Activated CD8-positive, alpha-beta memory T cell treated with anti-CD3 and anti-CD28 coated beads, Interleukin-2, amount 10 ng/mL, durations not matched to agents 7 days and 5 days (primary cell): Measurements from ENCODE around the gene LARP1. TPM values are rescaled to one million over a fixed set of nuclear protein-coding genes. Genes with fewer than 3 reads are reported as not detected.
"Not testable (repeated sequence)": the region's sequence is repeated elsewhere in the genome, so short reads cannot be mapped to it uniquely, and the experiment has no call there.

Experiments used
- ATAC-seq: fragments of 150-1000 bp; cut with Tn5 transposase; one replicate; pipeline ENCODE4 v1.10.0; 2021; ENCODE audit warnings: moderate library complexity
- CTCF ChIA-PET: fragments of 350-600 bp; sonication (Branson Sonifier 250); formaldehyde crosslinking; loops from one replicate; lab custom pipeline; 2021; ENCODE audit warnings: antibody characterized with exemption; lab: Charles Lee
- DNase-seq: peaks from one replicate; pipeline ENCODE4 v3.0.0-alpha.2; 2020
- H3K27ac Mint-ChIP-seq: one replicate; pipeline ENCODE4 v1.8.0; 2021; ENCODE audit warnings: mild to moderate bottlenecking, mixed read lengths
- H3K27me3 Mint-ChIP-seq: one replicate; pipeline ENCODE4 v1.8.0; 2021; ENCODE audit warnings: mixed read lengths
- H3K36me3 Mint-ChIP-seq: one replicate; pipeline ENCODE4 v1.8.0; 2021; ENCODE audit warnings: mild to moderate bottlenecking, mixed read lengths
- H3K4me1 Mint-ChIP-seq: one replicate; pipeline ENCODE4 v1.8.0; 2021; ENCODE audit warnings: mixed read lengths
- H3K4me3 Mint-ChIP-seq: one replicate; pipeline ENCODE4 v1.8.0; 2021; ENCODE audit warnings: mild to moderate bottlenecking, moderate library complexity, mixed read lengths
- H3K9me3 Mint-ChIP-seq: one replicate; pipeline ENCODE4 v1.8.0; 2022; ENCODE audit warnings: low read depth, mixed read lengths
- total RNA-seq, 2 experiments: library from RNA; stranded (reverse); gene quantifications; one replicate each; pipeline ENCODE4 v1.2.3, GENCODE V29; 2021

Gene LARP1
- total RNA-seq, 2 experiments from 2014 or later, result 212 to 238 TPM

DNA sequence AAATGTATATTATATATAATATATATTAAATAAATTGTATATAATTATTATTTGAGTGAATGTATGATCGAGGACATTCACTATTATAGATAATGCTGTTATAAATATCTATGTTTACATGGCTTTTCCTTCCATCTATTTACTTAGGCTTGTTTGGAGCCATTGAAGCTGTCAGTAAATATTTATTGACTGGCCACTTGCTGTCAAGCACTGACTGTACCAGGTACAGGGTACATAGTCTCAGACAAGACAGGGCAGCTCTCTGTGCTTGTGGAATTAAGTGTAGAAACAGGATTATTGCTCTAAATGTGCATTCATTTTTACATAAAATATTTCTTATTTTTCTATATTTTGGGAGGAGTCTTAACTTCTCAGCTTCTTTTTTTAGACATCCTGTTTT is 78.9 kb downstream of the LARP1 start:
- no peaks in the 10 kb centered on the region for H3K9me3 Mint-ChIP-seq
- no peak overlapping the region for H3K4me3 Mint-ChIP-seq
- DNase-seq (no peak), ATAC-seq (no peak)
- CTCF ChIA-PET, result interaction anchor here (0.9 to 1.1 kb wide), 2 partner anchors 15 to 184 kb away, joined by 3 read pairs; no protein-coding TSS in a partner anchor
- no peaks in the 10 kb centered on the region for H3K27me3 Mint-ChIP-seq
- H3K27ac Mint-ChIP-seq, result no peak overlapping the region
- H3K36me3 Mint-ChIP-seq, result peaks cover 2% of the 10 kb centered on the region
- peaks cover 18% of the 10 kb centered on the region for H3K4me1 Mint-ChIP-seq

DNA sequence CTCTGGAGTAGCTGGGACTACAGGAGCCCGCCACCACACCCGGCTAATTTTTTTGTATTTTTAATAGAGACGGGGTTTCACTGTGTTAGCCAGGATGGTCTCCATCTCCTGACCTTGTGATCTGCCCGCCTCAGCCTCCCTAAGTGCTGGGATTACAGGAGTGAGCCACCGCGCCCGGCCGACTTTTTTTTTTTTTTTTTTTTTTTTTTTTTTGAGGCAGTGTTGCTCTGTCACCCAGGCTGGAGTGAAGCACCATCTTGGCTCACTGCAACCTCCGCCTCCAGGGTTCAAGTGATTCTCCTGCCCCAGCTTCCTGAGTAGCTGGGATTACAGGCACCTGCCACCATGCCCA is 80.5 kb downstream of the LARP1 start:
- H3K27me3 Mint-ChIP-seq, H3K27ac Mint-ChIP-seq, CTCF ChIA-PET, H3K4me3 Mint-ChIP-seq, H3K9me3 Mint-ChIP-seq, H3K4me1 Mint-ChIP-seq, DNase-seq, ATAC-seq, H3K36me3 Mint-ChIP-seq: not testable (repeated sequence)

DNA sequence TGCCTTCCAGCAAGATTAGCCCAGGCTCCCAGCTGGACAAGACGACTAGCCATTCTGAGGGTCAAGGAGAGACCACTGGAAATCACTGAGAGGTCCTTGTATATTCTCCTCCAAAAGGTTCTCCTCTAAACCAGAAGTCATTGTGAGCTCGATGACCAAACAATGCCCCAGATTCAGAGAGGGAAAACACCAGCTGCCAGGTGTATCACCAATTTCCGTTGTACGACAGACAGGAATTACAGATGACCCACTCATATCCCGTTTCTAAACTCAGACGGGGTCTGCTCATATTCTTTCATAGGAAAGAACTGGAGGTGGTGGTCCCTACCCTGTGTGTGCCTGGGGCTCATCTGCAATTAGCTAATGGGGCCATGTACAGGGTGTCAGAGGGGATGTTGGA is 81.0 kb downstream of the LARP1 start:
- H3K27ac Mint-ChIP-seq, result no peak overlapping the region
- H3K27me3 Mint-ChIP-seq, result no peaks in the 10 kb centered on the region
- H3K4me3 Mint-ChIP-seq, result no peak overlapping the region
- DNase-seq (no peak), ATAC-seq (no peak)
- CTCF ChIA-PET, result no interaction called here
- H3K36me3 Mint-ChIP-seq, result peaks cover 2% of the 10 kb centered on the region
- no peaks in the 10 kb centered on the region for H3K9me3 Mint-ChIP-seq
- peaks cover 2% of the 10 kb centered on the region for H3K4me1 Mint-ChIP-seq

DNA sequence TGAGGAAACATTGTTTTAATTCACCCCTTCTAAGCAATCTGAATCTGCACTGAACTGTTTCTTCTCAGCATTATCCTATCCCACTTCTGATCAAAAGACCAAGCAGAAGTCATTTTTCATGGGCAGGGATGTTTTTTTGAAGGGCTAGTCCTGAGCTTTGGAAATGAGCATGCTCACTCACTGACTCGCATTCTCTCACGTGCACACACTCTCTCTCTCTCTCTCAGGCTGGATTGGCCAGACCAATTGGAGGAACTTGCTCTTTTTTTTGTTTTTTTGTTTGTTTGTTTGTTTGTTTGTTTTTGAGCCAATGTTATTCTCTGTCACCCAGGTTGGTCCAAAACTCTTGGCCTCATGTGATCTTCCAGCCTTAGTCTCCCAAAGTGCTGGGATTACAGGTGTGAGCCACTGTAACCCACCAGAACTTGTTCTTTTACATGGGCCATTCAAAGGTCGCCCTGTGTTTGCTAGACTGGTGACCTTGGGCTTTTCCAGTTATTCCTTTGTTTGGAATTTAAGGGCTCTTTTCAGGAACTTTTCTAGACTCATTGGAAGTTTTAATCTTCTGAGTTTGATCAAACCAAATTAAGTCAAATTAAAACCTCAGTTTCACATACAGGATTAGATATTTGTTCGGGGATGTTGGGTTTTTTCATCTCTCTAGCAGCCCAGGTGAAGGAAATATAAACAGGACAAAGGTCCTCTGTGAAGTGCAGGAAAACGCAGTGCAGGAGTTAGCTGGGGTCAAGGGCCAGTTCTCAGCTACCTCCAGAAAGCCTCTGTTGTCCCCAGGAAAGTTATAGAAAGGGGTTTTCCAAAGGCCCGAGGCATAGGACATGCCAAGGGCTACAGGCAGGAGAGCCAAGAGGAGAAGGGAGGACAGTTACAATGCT is 82.1 kb downstream of the LARP1 start:
- CTCF ChIA-PET, result interaction anchor here (1.2 kb wide), 1 partner anchor 11 kb away, joined by 3 read pairs; no protein-coding TSS in a partner anchor
- DNase-seq (no peak), ATAC-seq (no peak)
- H3K4me3 Mint-ChIP-seq, result no peak overlapping the region
- H3K9me3 Mint-ChIP-seq, result no peaks in the 10 kb centered on the region
- H3K4me1 Mint-ChIP-seq, result peaks cover 2% of the 10 kb centered on the region
- no peaks in the 10 kb centered on the region for H3K27me3 Mint-ChIP-seq
- no peak overlapping the region for H3K27ac Mint-ChIP-seq
- H3K36me3 Mint-ChIP-seq, result peaks cover 2% of the 10 kb centered on the region

DNA sequence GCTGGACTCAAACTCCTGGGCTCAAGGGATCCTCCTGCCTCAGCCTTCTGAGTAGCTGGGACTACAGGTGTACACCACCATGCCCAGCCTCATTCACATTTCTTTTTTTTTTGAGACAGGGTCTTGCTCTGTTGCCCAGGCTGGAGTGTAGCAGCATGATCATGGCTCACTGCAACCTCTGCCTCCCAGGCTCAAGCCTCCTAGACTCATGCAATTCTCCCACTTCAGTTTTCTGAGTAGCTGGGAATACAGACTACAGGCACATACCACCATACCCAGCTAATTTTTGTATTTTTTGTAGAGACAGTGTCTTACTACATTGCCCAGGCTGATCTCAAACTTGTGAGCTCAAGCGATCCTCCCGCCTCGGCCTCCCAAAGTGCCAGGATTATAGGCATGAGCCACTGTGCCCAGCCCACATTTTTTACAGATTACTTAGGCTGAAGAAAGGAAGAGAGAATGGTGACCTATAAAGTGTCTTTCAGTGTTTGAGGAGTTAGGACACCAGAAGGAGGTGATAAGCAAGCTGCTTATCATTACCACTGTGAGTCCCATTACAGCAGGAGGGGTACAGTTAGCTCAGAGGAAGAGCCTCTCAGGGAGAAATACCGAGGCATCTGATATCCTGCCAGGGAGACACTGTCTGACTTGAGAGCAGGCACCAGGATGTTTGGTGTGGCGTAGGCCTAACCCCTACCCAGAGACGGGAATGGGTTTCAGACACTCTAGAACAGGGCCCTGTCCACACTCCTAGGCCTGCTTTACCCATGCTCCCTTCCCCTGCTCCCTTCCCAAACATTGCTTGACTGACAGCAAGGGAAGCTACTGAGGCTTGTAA is 85.5 kb downstream of the LARP1 start:
- ATAC-seq (no peak), DNase-seq (no peak)
- CTCF ChIA-PET, result no interaction called here
- no peak overlapping the region for H3K27ac Mint-ChIP-seq
- H3K4me1 Mint-ChIP-seq, result no peaks in the 10 kb centered on the region
- H3K9me3 Mint-ChIP-seq, result no peaks in the 10 kb centered on the region
- H3K27me3 Mint-ChIP-seq, result no peaks in the 10 kb centered on the region
- no peak overlapping the region for H3K4me3 Mint-ChIP-seq
- H3K36me3 Mint-ChIP-seq, result peaks cover 2% of the 10 kb centered on the region

DNA sequence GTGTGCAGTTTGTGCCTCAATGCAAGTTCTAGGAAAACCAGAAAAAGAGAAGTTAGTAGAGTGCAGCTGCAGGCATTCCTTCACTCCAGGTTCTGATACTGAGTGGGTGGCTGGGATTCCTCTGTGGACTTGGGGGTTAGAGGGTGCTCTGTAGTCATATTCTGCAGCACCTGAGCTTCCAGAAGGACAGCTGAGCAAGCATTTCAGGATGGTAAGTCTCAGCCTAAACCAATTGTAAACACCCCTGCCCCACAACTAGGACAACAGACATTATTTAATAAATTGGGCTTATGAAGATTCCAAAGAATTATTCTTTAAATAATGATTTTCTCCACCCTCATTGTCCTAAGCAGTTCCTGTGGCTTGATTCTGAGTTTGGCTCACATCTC is 86.1 kb downstream of the LARP1 start:
- no peaks in the 10 kb centered on the region for H3K4me1 Mint-ChIP-seq
- no peaks in the 10 kb centered on the region for H3K27me3 Mint-ChIP-seq
- H3K36me3 Mint-ChIP-seq, result peaks cover 2% of the 10 kb centered on the region
- no peak for DNase-seq
- H3K27ac Mint-ChIP-seq, result no peak overlapping the region
- ATAC-seq, result no peak
- H3K4me3 Mint-ChIP-seq, result no peak overlapping the region
- CTCF ChIA-PET, result no interaction called here
- H3K9me3 Mint-ChIP-seq, result no peaks in the 10 kb centered on the region

DNA sequence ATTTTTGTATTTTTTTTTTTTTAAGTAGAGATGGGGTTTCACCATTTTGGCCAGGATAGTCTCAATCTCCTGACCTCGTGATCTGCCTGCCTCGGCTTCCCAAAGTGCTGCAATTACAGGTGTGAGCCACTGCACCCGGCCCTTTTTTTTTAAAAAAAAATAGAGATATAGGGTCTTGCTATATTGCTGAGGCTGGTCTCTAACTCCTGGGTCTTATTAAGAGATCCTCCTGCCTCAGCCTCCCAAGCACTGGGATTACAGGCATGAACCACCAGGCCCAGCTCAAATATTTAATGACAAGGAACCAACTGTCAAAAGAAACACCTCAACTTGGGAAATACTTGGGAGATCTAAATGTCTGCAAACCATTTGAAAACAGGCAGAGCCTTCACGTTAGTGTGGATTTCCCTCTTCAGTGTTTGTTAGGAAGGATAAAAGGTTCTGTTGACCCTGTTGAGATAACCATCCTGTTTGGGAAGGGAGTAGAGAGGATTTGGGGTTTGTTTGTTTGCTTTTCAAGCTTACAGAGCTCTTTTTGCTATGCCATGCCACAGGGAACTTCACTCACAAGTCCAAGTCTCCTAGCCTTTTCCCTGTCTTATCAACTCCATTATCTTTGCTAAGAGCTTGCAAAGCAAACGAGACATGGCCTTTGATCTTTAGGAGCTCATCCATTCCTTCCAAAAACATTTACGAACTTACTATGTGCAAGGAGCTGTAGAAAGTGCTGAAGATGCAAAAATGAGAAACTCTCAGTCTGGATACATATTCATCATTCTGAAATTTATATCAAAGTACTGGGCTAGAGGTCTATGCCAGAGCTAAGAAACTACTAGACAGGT is 87.7 kb downstream of the LARP1 start:
- Mint-ChIP-seq H3K4me1 (no peaks in the 10 kb centered on the region), H3K27ac (no peak overlapping the region), H3K36me3 (peaks cover 2% of the 10 kb centered on the region), H3K27me3 (no peaks in the 10 kb centered on the region), H3K4me3 (no peak overlapping the region), H3K9me3 (no peaks in the 10 kb centered on the region)
- DNase-seq, result no peak
- CTCF ChIA-PET, result interaction anchor here (1.1 kb wide), 1 partner anchor 9 kb away, joined by 3 read pairs; no protein-coding TSS in a partner anchor
- no peak for ATAC-seq

DNA sequence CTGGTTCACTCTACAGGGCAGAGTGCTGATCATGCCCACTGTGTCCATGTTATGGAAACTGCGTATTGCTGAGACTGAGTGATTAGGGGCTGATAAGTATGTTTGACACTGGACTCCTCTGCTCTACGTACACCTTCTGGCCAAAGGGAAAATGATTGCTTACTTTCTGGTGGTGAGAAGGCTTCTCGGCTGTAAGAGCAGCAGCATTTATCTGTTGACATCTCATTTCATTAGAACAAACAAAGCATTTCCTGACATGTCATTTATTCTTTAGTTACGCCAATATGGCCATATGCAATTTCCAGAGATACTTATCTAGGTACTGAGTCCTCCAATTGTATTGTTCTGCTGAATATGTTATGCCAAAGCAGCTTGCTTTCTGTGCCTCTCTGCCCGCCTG is 89.6 kb downstream of the LARP1 start:
- no peaks in the 10 kb centered on the region for H3K4me1 Mint-ChIP-seq
- H3K27me3 Mint-ChIP-seq, result no peaks in the 10 kb centered on the region
- H3K4me3 Mint-ChIP-seq, result no peak overlapping the region
- no peaks in the 10 kb centered on the region for H3K9me3 Mint-ChIP-seq
- ATAC-seq (no peak), DNase-seq (no peak)
- H3K36me3 Mint-ChIP-seq, result peaks cover 2% of the 10 kb centered on the region
- CTCF ChIA-PET, result no interaction called here
- H3K27ac Mint-ChIP-seq, result no peak overlapping the region

DNA sequence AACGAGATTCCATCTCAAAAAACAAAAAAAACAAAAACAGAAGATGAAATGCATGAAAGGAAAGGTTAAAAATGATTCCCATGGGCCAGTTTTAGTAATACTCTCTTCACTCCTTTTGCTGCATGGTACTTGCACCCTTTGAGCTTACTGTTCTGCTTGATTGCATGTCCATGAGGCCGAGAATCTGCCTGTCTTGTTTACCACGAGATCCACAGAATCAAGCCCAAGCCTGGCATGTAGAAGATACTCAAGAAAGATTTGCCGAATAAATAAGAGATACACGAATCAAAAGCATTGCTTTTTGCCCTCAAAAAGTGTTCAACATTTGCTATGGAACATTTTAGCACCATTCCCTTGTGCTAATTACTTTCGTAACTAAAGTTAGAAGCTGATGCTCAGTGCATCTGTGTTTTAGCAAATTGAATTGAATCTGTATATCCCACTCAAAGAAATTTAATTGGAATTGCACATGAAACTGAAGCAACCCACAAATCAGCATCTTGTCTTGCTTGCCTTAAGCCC is 94.1 kb downstream of the LARP1 start:
- DNase-seq (no peak), ATAC-seq (no peak)
- Mint-ChIP-seq H3K27ac (no peak overlapping the region), H3K36me3 (no peaks in the 10 kb centered on the region), H3K9me3 (no peaks in the 10 kb centered on the region), H3K4me3 (no peak overlapping the region), H3K27me3 (no peaks in the 10 kb centered on the region), H3K4me1 (no peaks in the 10 kb centered on the region)
- CTCF ChIA-PET, result interaction anchor here (0.9 kb wide), 1 partner anchor 9 kb away, joined by 3 read pairs; the partner anchor contains the start of gene CNOT8

DNA sequence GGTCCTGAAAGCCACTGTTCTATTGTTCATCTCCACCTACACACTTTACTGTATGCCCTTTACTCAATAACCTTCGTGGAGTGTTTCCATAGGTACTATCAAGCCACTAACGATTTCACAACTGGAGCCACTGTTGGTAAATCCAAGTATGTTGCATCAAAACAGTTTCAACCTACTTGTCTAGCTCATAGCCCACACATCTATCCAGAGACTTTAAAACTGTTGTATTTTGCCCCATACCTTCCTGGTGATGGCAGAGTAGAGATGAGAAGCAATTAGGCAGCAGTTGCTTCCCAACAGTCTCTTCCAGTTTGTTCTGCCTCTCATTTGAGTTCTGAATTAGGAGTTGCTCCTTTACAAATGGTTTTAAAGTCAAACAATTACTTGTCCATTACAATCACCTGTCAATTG is 94.6 kb downstream of the LARP1 start:
- no peaks in the 10 kb centered on the region for H3K27me3 Mint-ChIP-seq
- no peak for DNase-seq
- no peak overlapping the region for H3K27ac Mint-ChIP-seq
- ATAC-seq, result no peak
- no peaks in the 10 kb centered on the region for H3K4me1 Mint-ChIP-seq
- no peaks in the 10 kb centered on the region for H3K36me3 Mint-ChIP-seq
- no peaks in the 10 kb centered on the region for H3K9me3 Mint-ChIP-seq
- CTCF ChIA-PET, result no interaction called here
- H3K4me3 Mint-ChIP-seq, result no peak overlapping the region

DNA sequence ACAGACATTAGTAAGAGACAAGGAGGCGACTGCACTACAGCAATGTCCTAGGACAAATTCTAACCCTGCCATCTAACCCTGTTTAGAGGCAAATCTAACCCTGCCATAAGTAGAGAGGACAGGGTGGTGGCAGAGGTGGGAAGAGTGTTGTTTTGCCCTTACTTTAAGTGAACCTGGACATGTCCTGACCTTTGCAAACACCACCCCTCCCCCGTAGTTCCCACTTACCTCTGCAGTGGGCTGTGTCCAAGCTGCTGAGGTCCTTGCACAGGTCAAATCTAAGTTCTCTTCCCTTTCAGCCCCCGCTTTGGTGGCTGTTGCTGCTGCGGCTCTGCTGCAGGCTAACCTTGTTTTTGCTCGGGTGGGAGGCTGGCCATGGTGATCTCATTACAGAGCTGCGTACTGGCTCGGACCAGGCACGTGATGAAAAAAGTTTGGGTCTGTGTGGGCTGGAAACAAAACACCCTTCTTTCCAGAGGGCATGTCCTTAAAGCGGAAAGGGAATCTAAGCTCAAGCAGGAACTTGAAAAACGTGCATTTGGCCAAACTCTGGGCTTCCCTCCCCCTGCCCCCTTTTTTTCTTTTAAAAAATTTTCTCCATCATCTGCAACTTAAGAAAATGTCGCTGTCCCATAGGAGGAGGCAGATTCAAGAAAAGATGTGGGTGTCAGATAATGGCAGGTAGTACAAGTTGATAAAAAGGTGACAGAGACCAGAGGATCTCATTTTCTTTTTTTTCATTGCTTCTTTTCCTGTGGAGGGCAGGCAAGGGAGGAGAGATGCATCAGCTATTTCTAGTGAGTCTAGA is 95.3 kb downstream of the LARP1 start, which contains the start of gene FAXDC2:
FAXDC2 (minus strand) TSS at position 349 of the 808 bp plus-strand sequence. CDS start 12,425 bp downstream, outside the sequence.
- no peaks in the 10 kb centered on the region for H3K27me3 Mint-ChIP-seq
- H3K4me1 Mint-ChIP-seq, result no peaks in the 10 kb centered on the region
- ATAC-seq (no peak), DNase-seq (no peak)
- H3K27ac Mint-ChIP-seq, result no peak within 1 kb of the TSS
- CTCF ChIA-PET, result no interaction called here
- no peaks in the 10 kb centered on the region for H3K9me3 Mint-ChIP-seq
- H3K4me3 Mint-ChIP-seq, result no peak within 1 kb of the TSS
- H3K36me3 Mint-ChIP-seq, result no peaks in the 10 kb centered on the region

DNA sequence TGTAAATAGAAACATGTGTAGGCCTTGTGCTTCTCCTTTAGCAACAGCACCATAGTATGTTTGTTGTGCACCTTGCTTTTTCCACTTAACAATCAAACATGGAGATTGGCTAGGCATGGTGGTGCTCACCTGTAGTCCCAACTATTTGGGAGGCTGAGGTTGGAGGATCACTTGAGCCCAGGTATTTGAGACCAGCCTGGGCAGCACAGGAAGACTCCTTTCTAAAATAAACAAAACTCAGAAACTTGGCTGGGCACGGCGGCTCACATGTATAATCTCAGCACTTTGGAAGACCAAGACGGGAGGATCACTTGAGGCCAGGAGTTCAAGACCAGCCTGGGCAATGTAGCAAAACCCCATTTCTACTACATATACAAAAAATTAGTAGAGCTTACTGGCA is 96.2 kb downstream of the LARP1 start:
- Mint-ChIP-seq H3K27me3 (no peaks in the 10 kb centered on the region), H3K4me3 (no peak overlapping the region), H3K4me1 (no peaks in the 10 kb centered on the region), H3K9me3 (no peaks in the 10 kb centered on the region), H3K27ac (no peak overlapping the region), H3K36me3 (no peaks in the 10 kb centered on the region)
- ATAC-seq, result no peak
- CTCF ChIA-PET, result interaction anchor here (1.0 kb wide), 1 partner anchor 8 kb away, joined by 3 read pairs; no protein-coding TSS in a partner anchor
- no peak for DNase-seq
